ENCODE results near the gene ZC3H12D. TPM values are rescaled to one million over a fixed set of nuclear protein-coding genes. Genes with fewer than 3 reads are reported as not detected.

The ZC3H12D gene
- total and polyA plus RNA-seq, 2 of the 8 experiments (the other 6 are each of a cell fraction or from before 2014, with no cell fraction given) = 0.05 to 0.07 TPM

DNA sequence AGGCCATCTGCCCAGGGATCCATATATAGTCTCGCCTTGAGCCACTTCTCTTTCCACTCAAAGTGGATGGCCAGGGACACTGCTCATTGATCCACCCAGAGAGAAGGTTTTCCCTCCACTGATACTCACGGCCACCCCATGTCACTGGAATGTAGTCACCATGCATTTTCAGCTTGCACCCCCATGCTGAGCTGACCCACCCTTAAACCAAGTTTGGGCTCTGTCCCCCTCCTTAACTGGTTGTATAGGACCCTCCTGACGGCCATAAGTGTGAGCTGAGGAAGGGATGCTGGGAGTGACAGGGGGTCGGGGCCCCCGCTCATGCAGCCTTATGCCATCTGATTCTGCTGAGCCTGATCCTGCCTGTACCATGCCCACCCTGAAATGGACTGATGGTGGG lies 59.1 kb downstream of the ZC3H12D start:
- Histone ChIP-seq H3K4me1 (replicated peaks in 1 of 4; ENCODE audit: control insufficient read depth in 3 of 4, insufficient read depth in 4 of 4, low read length in 3 of 4) (peaks cover 3 to 8% (median 5%) of the 10 kb centered on the region in 4 experiments; a peak in 6 of 7 replicates), H4K20me1 (replicated peaks in 1 of 2; ENCODE audit: control insufficient read depth in 1 of 2, insufficient read depth in 2 of 2, low read length in 2 of 2) (no peaks in the 10 kb centered on the region), H4K5ac (ENCODE audit: insufficient read length, low read depth, low read length) (no peak overlapping the region), H3K14ac (ENCODE audit: insufficient read length) (no peak overlapping the region), H3K27me3 (replicated peaks in 1 of 4; ENCODE audit: control insufficient read depth in 3 of 4, extremely low read depth in 1 of 4, insufficient read depth in 3 of 4, low read length in 3 of 4) (no peaks in the 10 kb centered on the region), H3K9ac (replicated peaks in 1 of 4; ENCODE audit: extremely low read depth in 1 of 4, low read depth in 3 of 4, low read length in 3 of 4) (no peak overlapping the region), H2AFZ (ENCODE audit: low read length) (no peak overlapping the region), H3K18ac (ENCODE audit: extremely low read depth, low read length) (no peak overlapping the region), H3K79me2 (ENCODE audit: control insufficient read depth in 1 of 2, insufficient read depth in 2 of 2, low read length in 2 of 2) (no peaks in the 10 kb centered on the region), H3K79me1 (ENCODE audit: low read depth, low read length) (no peaks in the 10 kb centered on the region), H3K9me3 (ENCODE audit: insufficient read depth in 2 of 2, low read depth in 1 of 2, low read length in 1 of 2) (no peaks in the 10 kb centered on the region), H2BK120ac (replicated peaks; ENCODE audit: low read depth, low read length) (no peak overlapping the region), H3K4me3 (ENCODE audit: extremely low read depth in 1 of 4, insufficient read depth in 2 of 4, low read depth in 3 of 4, low read length in 4 of 4) (no peak overlapping the region), H3K36me3 (ENCODE audit: control insufficient read depth in 2 of 4, insufficient read depth in 4 of 4, low read length in 3 of 4) (no peaks in the 10 kb centered on the region), H4K91ac (replicated peaks; ENCODE audit: insufficient read length, low read length) (no peak overlapping the region), H3K23ac (ENCODE audit: insufficient read length) (no peak overlapping the region), H3K4ac (replicated peaks; ENCODE audit: insufficient read length, low read depth, low read length) (no peak overlapping the region), H2BK5ac (ENCODE audit: low read depth, low read length) (no peak overlapping the region), H2AK5ac (ENCODE audit: low read depth, low read length) (no peak overlapping the region), H2BK12ac (ENCODE audit: low read depth, low read length) (no peak overlapping the region), H3K4me2 (ENCODE audit: insufficient read depth in 1 of 2, low read depth in 2 of 2, low read length in 2 of 2) (no peak overlapping the region), H4K8ac (ENCODE audit: extremely low read depth, insufficient read depth, low read length) (no peak overlapping the region), H3K27ac (ENCODE audit: low read depth, low read length) (no peak overlapping the region), H2BK20ac (ENCODE audit: low read length) (no peak overlapping the region), H2BK15ac (ENCODE audit: low read length) (no peak overlapping the region), H3K23me2 (ENCODE audit: low read depth, low read length) (no peaks in the 10 kb centered on the region), H3K56ac (replicated peaks; ENCODE audit: insufficient read length, low read depth, low read length) (no peak overlapping the region)
- no peak for TF ChIP-seq TCF12 (IDR thresholded peaks at IDR 0.05; ENCODE audit: low read depth, low read length)
- no peak for TF ChIP-seq SAP30 (IDR thresholded peaks at IDR 0.05; ENCODE audit: insufficient read depth, insufficient replicate concordance, low read length)
- POLR2A ChIA-PET (ENCODE audit: partially characterized antibody) = interaction anchor here (1.1 kb wide), 1 partner anchor 12 kb away, joined by 3 read pairs; no protein-coding TSS in a partner anchor
- DNase-seq (ENCODE audit: low read depth in 1 of 2, low spot score in 2 of 2) = peak in 1 of 2 experiments; percentile 31
- 81% methylated on average over 5 of the region's 5 CpGs; no CpG with 5 or more reads in 1 of the 2 experiments for WGBS, 2 experiments (ENCODE audit: extremely low coverage in 1 of 2, insufficient coverage in 1 of 2, insufficient read length in 1 of 2, insufficient replicate concordance in 2 of 2, low coverage in 1 of 2, low lambda C conversion rate in 2 of 2, missing lambda C conversion rate in 1 of 2)
- CTCF ChIA-PET (ENCODE audit: partially characterized antibody) = interaction anchor here (0.6 to 2.4 kb wide), 9 partner anchors 8 to 866 kb away, joined by 3 to 7 read pairs (median 3); no protein-coding TSS in a partner anchor
- no peak for FAIRE-seq
